ENCODE results near the gene SLC4A4.

The SLC4A4 gene

GRCh38 chr4:71355971-71356370, 17.2 kb downstream of the SLC4A4 start:
- H3K4me3 ChIP-seq (replicated peaks; ENCODE audit: low read depth, low read length) = no peak overlapping the region
- DNase-seq (ENCODE audit: low read depth) = no peak
- TF ChIP-seq, protein P1, sequence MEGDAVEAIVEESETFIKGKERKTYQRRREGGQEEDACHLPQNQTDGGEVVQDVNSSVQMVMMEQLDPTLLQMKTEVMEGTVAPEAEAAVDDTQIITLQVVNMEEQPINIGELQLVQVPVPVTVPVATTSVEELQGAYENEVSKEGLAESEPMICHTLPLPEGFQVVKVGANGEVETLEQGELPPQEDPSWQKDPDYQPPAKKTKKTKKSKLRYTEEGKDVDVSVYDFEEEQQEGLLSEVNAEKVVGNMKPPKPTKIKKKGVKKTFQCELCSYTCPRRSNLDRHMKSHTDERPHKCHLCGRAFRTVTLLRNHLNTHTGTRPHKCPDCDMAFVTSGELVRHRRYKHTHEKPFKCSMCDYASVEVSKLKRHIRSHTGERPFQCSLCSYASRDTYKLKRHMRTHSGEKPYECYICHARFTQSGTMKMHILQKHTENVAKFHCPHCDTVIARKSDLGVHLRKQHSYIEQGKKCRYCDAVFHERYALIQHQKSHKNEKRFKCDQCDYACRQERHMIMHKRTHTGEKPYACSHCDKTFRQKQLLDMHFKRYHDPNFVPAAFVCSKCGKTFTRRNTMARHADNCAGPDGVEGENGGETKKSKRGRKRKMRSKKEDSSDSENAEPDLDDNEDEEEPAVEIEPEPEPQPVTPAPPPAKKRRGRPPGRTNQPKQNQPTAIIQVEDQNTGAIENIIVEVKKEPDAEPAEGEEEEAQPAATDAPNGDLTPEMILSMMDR (IDR thresholded peaks at IDR 0.05; ENCODE audit: low read length, missing control alignments) = no peak

DNA sequence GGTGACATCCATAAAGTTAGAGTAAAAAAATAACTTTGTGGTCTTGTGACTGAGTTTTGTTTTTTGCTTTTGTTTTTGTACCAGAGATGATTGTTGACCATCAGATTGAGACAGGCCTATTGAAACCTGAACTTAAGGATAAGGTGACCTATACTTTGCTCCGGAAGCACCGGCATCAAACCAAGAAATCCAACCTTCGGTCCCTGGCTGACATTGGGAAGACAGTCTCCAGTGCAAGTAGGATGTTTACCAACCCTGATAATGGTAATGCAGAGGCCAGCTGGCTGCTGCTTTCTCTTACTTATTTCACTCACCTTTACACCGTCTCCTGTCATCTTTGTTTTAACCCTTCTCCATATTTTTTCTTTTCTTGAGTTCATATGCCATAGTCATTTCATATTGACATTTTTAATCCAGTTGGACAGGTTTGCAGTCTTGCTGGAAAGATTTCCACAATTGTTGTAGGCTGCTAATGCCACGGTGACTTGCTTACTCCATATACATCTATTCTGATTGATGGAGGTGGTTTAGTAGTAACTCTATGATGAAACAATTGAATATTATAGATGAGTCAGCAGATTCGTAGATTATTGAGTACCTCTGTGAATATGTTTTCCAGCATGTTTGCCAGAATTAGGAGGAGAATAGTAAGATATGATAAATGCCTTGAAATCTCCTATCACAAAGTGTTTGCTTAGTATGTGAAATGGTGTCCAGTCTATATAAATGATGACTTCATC, 18.3 kb downstream of the SLC4A4 start:
- H3K4me3 ChIP-seq (replicated peaks; ENCODE audit: low read depth, low read length) = no peak overlapping the region
- no peak for DNase-seq (ENCODE audit: low read depth)
- TF ChIP-seq, protein P1 (IDR thresholded peaks at IDR 0.05; ENCODE audit: low read length, missing control alignments) = no peak

- DNase-seq (ENCODE audit: low read depth) = no peak
- no peak overlapping the region for H3K4me3 ChIP-seq (replicated peaks; ENCODE audit: low read depth, low read length)
- TF ChIP-seq, protein P1 (IDR thresholded peaks at IDR 0.05; ENCODE audit: low read length, missing control alignments) = no peak
These were observed 22.0 kb downstream of the SLC4A4 start for GRCh38 chr4:71360844-71361243.

GRCh38 chr4:71361476-71361875, 22.7 kb downstream of the SLC4A4 start:
- TF ChIP-seq, protein P1 (IDR thresholded peaks at IDR 0.05; ENCODE audit: low read length, missing control alignments) = no peak
- DNase-seq (ENCODE audit: low read depth) = no peak
- no peak overlapping the region for H3K4me3 ChIP-seq (replicated peaks; ENCODE audit: low read depth, low read length)

GRCh38 chr4:71366766-71367165, 27.9 kb downstream of the SLC4A4 start:
- no peak for DNase-seq (ENCODE audit: low read depth)
- no peak overlapping the region for H3K4me3 ChIP-seq (replicated peaks; ENCODE audit: low read depth, low read length)
- TF ChIP-seq, protein P1 (IDR thresholded peaks at IDR 0.05; ENCODE audit: low read length, missing control alignments) = no peak

- H3K4me3 ChIP-seq (replicated peaks; ENCODE audit: low read depth, low read length) = no peak overlapping the region
- DNase-seq (ENCODE audit: low read depth) = no peak
- TF ChIP-seq, protein P1 (IDR thresholded peaks at IDR 0.05; ENCODE audit: low read length, missing control alignments) = no peak
These were observed 28.7 kb downstream of the SLC4A4 start for GRCh38 chr4:71367546-71367945.

- no peak overlapping the region for H3K4me3 ChIP-seq (replicated peaks; ENCODE audit: low read depth, low read length)
- no peak for DNase-seq (ENCODE audit: low read depth)
- TF ChIP-seq, protein P1 (IDR thresholded peaks at IDR 0.05; ENCODE audit: low read length, missing control alignments) = no peak
These were observed 30.1 kb downstream of the SLC4A4 start for GRCh38 chr4:71368906-71369305.
